Activated CD4-positive, alpha-beta T cell treated with anti-CD3 and anti-CD28 coated beads for 1 hour (primary cell): ENCODE measurements around the gene TMEM53.
"Not testable (repeated sequence)": the region's sequence is repeated elsewhere in the genome, so short reads cannot be mapped to it uniquely, and the experiment has no call there.

Experiments
- DNase-seq: peaks from one replicate; pipeline ENCODE4 v3.0.0-alpha.2; 2020

The TMEM53 gene

GRCh38 chr1:44672254-44672955, 1.9 kb downstream of the TMEM53 start:
- no peak for DNase-seq

- no peak for DNase-seq
Measured at GRCh38 chr1:44670751-44671640, 3.3 kb downstream of the TMEM53 start.

GRCh38 chr1:44666719-44667118, 7.6 kb downstream of the TMEM53 start:
- not testable (repeated sequence) for DNase-seq

- no peak for DNase-seq
Measured at GRCh38 chr1:44664730-44665370, 9.4 kb downstream of the TMEM53 start.

GRCh38 chr1:44663417-44663816, 10.9 kb downstream of the TMEM53 start:
- DNase-seq = no peak

GRCh38 chr1:44662683-44663030, 11.6 kb downstream of the TMEM53 start:
- DNase-seq = no peak

- DNase-seq = no peak
Measured at GRCh38 chr1:44661781-44662682, 12.2 kb downstream of the TMEM53 start.

GRCh38 chr1:44660176-44660575, 14.1 kb downstream of the TMEM53 start:
- no peak for DNase-seq

- no peak for DNase-seq
Measured at GRCh38 chr1:44659566-44659965, 14.7 kb downstream of the TMEM53 start.

- DNase-seq = no peak
Measured at GRCh38 chr1:44655609-44656008, 18.7 kb downstream of the TMEM53 start.

- DNase-seq = no peak
Measured at GRCh38 chr1:44654621-44655187, 19.6 kb downstream of the TMEM53 start.

GRCh38 chr1:44653107-44653964, 20.9 kb downstream of the TMEM53 start:
- DNase-seq = no peak

- peak; percentile 68 for DNase-seq
Measured at GRCh38 chr1:44652445-44653106, 21.7 kb downstream of the TMEM53 start.

- no peak for DNase-seq
Measured at GRCh38 chr1:44651069-44651468, 23.2 kb downstream of the TMEM53 start.

GRCh38 chr1:44650159-44650831, 24.0 kb downstream of the TMEM53 start:
- DNase-seq = no peak

- DNase-seq = no peak
Measured at GRCh38 chr1:44649788-44650158, 24.5 kb downstream of the TMEM53 start.

- DNase-seq = no peak
Measured at GRCh38 chr1:44648529-44649250, 25.6 kb downstream of the TMEM53 start.

GRCh38 chr1:44647896-44648295, 26.4 kb downstream of the TMEM53 start:
- no peak for DNase-seq
